ENCODE data around the gene PDE4D.
"Not testable (repeated sequence)": the region's sequence is repeated elsewhere in the genome, so short reads cannot be mapped to it uniquely, and the experiment has no call there.

The PDE4D gene

DNA sequence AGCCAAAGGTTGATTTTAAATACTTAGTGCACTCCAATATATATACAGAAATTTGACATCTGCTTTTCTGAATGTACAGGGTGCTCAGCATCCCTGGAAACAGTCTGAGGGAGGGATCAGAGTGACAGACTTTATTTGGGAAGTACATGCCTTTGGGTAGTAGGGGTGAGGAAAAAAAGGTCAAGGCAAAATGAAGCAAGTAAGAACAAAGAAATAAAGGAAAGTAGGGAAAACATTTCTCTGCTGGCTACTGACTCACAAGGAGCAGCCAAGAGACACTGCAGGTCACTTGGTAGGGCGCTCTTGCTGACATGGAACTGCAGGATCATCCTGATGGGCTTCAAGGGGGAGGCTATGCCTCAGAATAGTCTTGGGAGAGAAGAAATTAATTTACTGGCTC lies 929.7 kb downstream of the PDE4D start:
- H3K27ac ChIP-seq (replicated peaks), result no peak overlapping the region
- no peaks in the 10 kb centered on the region for H3K27me3 ChIP-seq (ENCODE audit: insufficient read depth, poor library complexity, severe bottlenecking)
- H3K4me3 ChIP-seq (replicated peaks; ENCODE audit: insufficient read depth, low read length), result no peak overlapping the region
- no peak for DNase-seq (ENCODE audit: low read depth in 1 of 2, low spot score in 1 of 2)
- TF ChIP-seq SPI1 (IDR thresholded peaks at IDR 0.05; ENCODE audit: borderline replicate concordance, low read depth) (no peak), GABPA (IDR thresholded peaks at IDR 0.05; ENCODE audit: low read depth) (no peak), POLR2AphosphoS5 (IDR thresholded peaks at IDR 0.05; ENCODE audit: low read depth) (no peak)
- TF ChIP-seq, protein P1, sequence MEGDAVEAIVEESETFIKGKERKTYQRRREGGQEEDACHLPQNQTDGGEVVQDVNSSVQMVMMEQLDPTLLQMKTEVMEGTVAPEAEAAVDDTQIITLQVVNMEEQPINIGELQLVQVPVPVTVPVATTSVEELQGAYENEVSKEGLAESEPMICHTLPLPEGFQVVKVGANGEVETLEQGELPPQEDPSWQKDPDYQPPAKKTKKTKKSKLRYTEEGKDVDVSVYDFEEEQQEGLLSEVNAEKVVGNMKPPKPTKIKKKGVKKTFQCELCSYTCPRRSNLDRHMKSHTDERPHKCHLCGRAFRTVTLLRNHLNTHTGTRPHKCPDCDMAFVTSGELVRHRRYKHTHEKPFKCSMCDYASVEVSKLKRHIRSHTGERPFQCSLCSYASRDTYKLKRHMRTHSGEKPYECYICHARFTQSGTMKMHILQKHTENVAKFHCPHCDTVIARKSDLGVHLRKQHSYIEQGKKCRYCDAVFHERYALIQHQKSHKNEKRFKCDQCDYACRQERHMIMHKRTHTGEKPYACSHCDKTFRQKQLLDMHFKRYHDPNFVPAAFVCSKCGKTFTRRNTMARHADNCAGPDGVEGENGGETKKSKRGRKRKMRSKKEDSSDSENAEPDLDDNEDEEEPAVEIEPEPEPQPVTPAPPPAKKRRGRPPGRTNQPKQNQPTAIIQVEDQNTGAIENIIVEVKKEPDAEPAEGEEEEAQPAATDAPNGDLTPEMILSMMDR (IDR thresholded peaks at IDR 0.05; ENCODE audit: insufficient read depth, low read length), result no peak
- TF ChIP-seq, protein P2, sequence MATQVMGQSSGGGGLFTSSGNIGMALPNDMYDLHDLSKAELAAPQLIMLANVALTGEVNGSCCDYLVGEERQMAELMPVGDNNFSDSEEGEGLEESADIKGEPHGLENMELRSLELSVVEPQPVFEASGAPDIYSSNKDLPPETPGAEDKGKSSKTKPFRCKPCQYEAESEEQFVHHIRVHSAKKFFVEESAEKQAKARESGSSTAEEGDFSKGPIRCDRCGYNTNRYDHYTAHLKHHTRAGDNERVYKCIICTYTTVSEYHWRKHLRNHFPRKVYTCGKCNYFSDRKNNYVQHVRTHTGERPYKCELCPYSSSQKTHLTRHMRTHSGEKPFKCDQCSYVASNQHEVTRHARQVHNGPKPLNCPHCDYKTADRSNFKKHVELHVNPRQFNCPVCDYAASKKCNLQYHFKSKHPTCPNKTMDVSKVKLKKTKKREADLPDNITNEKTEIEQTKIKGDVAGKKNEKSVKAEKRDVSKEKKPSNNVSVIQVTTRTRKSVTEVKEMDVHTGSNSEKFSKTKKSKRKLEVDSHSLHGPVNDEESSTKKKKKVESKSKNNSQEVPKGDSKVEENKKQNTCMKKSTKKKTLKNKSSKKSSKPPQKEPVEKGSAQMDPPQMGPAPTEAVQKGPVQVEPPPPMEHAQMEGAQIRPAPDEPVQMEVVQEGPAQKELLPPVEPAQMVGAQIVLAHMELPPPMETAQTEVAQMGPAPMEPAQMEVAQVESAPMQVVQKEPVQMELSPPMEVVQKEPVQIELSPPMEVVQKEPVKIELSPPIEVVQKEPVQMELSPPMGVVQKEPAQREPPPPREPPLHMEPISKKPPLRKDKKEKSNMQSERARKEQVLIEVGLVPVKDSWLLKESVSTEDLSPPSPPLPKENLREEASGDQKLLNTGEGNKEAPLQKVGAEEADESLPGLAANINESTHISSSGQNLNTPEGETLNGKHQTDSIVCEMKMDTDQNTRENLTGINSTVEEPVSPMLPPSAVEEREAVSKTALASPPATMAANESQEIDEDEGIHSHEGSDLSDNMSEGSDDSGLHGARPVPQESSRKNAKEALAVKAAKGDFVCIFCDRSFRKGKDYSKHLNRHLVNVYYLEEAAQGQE (IDR thresholded peaks at IDR 0.05; ENCODE audit: insufficient replicate concordance, low read depth), result no peak

DNA sequence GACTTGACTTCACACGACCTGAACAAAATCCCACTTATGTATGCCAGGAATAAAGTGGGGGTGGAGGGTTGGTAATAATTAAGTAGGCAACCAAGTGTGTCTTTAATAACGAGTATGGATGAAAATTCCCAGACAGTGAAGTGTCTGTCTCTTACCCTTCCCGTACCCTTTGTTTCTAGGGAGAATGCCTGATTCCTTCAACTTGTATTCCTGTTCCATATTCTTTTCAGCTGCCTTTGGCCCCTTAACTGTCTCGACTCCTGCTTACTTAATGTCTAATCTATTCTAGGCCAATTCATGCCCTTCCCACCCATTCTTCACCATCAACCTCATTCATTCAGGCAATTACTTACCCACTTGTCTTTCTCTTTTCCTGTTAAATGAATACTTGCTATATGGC lies 930.2 kb downstream of the PDE4D start:
- TF ChIP-seq GABPA (IDR thresholded peaks at IDR 0.05; ENCODE audit: low read depth) (no peak), SPI1 (IDR thresholded peaks at IDR 0.05; ENCODE audit: borderline replicate concordance, low read depth) (no peak)
- no peak overlapping the region for H3K27ac ChIP-seq (replicated peaks)
- H3K4me3 ChIP-seq (replicated peaks; ENCODE audit: insufficient read depth, low read length), result no peak overlapping the region
- no peak for DNase-seq (ENCODE audit: low read depth in 1 of 2, low spot score in 1 of 2)
- H3K27me3 ChIP-seq (ENCODE audit: insufficient read depth, poor library complexity, severe bottlenecking), result no peaks in the 10 kb centered on the region

DNA sequence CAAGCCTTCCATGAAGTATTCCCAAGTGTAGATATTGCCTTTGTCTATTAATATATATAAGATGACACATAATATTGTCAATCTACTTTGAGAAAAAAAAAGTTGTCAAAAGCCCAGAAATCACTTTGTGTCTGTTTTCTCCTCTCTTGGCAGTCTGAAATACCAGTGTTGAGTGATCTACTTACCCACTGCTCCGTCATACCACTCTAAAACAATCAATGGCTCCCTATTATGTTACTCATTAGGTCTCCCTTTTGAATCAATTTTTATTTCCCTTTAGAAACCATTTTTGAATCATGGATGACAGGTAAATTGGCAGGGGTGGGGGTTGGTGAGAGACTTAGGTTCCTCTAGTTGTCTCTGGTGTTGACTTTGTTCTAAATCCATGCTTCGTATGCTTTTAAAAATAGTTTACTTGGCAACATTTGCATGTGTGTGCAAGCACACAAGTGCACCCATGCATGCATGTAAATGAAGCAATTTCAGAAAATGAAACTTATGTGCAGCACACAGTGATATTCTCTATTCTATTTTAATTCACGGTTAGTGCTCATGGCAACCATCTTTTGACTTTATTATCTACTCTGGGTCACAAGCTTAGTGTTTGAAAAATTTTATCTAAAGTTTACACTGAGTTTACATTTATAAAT lies 931.8 kb downstream of the PDE4D start:
- no peak for TF ChIP-seq POLR2AphosphoS5 (IDR thresholded peaks at IDR 0.05; ENCODE audit: low read depth)
- no peak for TF ChIP-seq GABPA (IDR thresholded peaks at IDR 0.05; ENCODE audit: low read depth)
- TF ChIP-seq, protein P1 (IDR thresholded peaks at IDR 0.05; ENCODE audit: insufficient read depth, low read length), result no peak
- Histone ChIP-seq H3K27ac (replicated peaks) (no peak overlapping the region), H3K4me3 (replicated peaks; ENCODE audit: insufficient read depth, low read length) (no peak overlapping the region), H3K27me3 (ENCODE audit: insufficient read depth, poor library complexity, severe bottlenecking) (no peaks in the 10 kb centered on the region)
- DNase-seq (ENCODE audit: low read depth in 1 of 2, low spot score in 1 of 2), result no peak

DNA sequence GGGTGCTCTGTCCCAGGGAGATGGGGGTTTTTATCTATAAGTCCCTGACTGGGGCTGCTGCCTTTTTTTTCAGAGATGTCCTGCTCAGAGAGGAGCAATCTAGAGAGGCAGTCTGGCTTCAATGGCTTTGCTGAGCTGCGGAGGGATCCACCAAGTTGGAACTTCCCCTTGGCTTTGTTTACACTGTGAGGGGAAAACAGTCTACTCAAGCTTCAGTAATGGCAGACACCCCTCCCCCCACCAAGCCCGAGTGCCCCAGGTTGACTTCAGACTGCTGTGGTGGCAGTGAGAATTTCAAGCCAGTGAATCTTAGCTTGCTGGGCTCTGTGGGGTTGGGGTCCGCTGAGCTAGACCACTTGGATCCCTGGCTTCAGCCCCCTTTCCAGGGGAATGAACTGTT lies 934.8 kb downstream of the PDE4D start:
- TF ChIP-seq SPI1 (IDR thresholded peaks at IDR 0.05; ENCODE audit: borderline replicate concordance, low read depth) (no peak), POLR2AphosphoS5 (IDR thresholded peaks at IDR 0.05; ENCODE audit: low read depth) (no peak), GABPA (IDR thresholded peaks at IDR 0.05; ENCODE audit: low read depth) (no peak)
- TF ChIP-seq, protein P1 (IDR thresholded peaks at IDR 0.05; ENCODE audit: insufficient read depth, low read length), result no peak
- TF ChIP-seq, protein P2 (IDR thresholded peaks at IDR 0.05; ENCODE audit: insufficient replicate concordance, low read depth), result no peak
- no peak overlapping the region for H3K27ac ChIP-seq (replicated peaks)

DNA sequence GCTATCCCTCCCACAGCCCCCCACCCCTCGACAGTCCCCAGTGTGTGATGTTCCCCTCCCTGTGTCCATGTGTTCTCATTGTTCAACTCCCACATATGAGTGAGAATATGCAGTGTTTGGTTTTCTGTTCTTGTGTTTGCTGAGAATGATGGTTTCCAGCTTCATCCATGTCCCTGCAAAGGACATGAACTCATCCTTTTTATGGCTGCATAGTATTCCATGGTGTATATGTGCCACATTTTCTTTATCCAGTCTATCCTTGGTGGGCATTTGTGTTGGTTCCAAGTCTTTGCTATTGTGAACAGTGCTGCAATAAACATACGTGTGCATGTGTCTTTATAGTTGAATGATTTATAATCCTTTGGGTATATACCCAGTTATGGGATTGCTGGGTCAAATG lies 940.3 kb downstream of the PDE4D start:
- H3K27me3 ChIP-seq (ENCODE audit: insufficient read depth, poor library complexity, severe bottlenecking); H3K27ac ChIP-seq (replicated peaks); DNase-seq (ENCODE audit: low read depth in 1 of 2, low spot score in 1 of 2); H3K4me3 ChIP-seq (replicated peaks; ENCODE audit: insufficient read depth, low read length): not testable (repeated sequence)

More for the DNA sequence above, 934.8 kb downstream of the PDE4D start:
- H3K4me3 ChIP-seq (replicated peaks; ENCODE audit: insufficient read depth, low read length), result no peak overlapping the region
- no peaks in the 10 kb centered on the region for H3K27me3 ChIP-seq (ENCODE audit: insufficient read depth, poor library complexity, severe bottlenecking)
- no peak for DNase-seq (ENCODE audit: low read depth in 1 of 2, low spot score in 1 of 2)
